ENCODE data around the gene METTL17.

- no peak for TF ChIP-seq RFX5 (IDR thresholded peaks at IDR 0.05; ENCODE audit: low read depth, low read length)
- TF ChIP-seq BCOR (IDR thresholded peaks at IDR 0.05), result no peak
- no peak for TF ChIP-seq RCOR1 (IDR thresholded peaks at IDR 0.05; ENCODE audit: borderline replicate concordance in 1 of 2, low read depth in 2 of 2, low read length in 2 of 2)
- no peak for TF ChIP-seq MTA2 (IDR thresholded peaks at IDR 0.05; ENCODE audit: low read depth)
- TF ChIP-seq ZNF740 (CRISPR knock-in tag; IDR thresholded peaks at IDR 0.05), result no peak
- TF ChIP-seq ZNF740 (tag; IDR thresholded peaks at IDR 0.05), result no peak
- no peak for TF ChIP-seq ETS1 (conservative IDR thresholded peaks at IDR 0.05; ENCODE audit: control insufficient read depth, low read depth, low read length)
- TF ChIP-seq EP300 (IDR thresholded peaks at IDR 0.05; ENCODE audit: low read length), result no peak
- no peak for TF ChIP-seq SMC3 (conservative IDR thresholded peaks at IDR 0.05; ENCODE audit: insufficient read depth, low read depth, low read length)
- no peak for TF ChIP-seq CTCF (IDR thresholded peaks at IDR 0.05 in 2 of 3, conservative IDR thresholded peaks at IDR 0.05 in 1 of 3; ENCODE audit: insufficient read depth in 2 of 3, low read depth in 1 of 3, low read length in 3 of 3)
- TF ChIP-seq CBX2 (IDR thresholded peaks at IDR 0.05; ENCODE audit: insufficient read depth, low read length, poor library complexity, severe bottlenecking), result no peak
These were observed 35.8 kb downstream of the METTL17 start for GRCh38 chr14:21025371-21026273.

Data from K562 (cell line).